WERI-Rb-1 (cell line): Measurements from ENCODE around the gene MKRN2OS.

Experiments used
- DNase-seq: peaks from one replicate; pipeline ENCODE4 v3.0.0-alpha.2; 2020
- H3K27ac ChIP-seq: fragments of 250-450 bp; sonication (Bioruptor Pico); 2 replicates; pipeline ENCODE4 v1.5.1; 2020; ENCODE audit warnings: mild to moderate bottlenecking, moderate library complexity
- H3K27me3 ChIP-seq: fragments of 250-450 bp; sonication (Bioruptor Pico); 2 replicates; pipeline ENCODE4 v1.5.1; 2021; ENCODE audit warnings: mild to moderate bottlenecking, low read depth, moderate library complexity; ENCODE audit not compliant: insufficient read depth, severe bottlenecking
- H3K36me3 ChIP-seq: fragments of 250-450 bp; sonication (Bioruptor Pico); 2 replicates; pipeline ENCODE4 v1.5.1; 2020; ENCODE audit warnings: mild to moderate bottlenecking, moderate library complexity
- H3K4me3 ChIP-seq: 2 replicates; pipeline ENCODE4 v1.5.1; 2011; ENCODE audit warnings: low read depth, mild to moderate bottlenecking, control low read depth, low read length
- H3K9me3 ChIP-seq: fragments of 250-450 bp; sonication (Bioruptor Pico); 2 replicates; pipeline ENCODE4 v1.5.1; 2021; ENCODE audit warnings: mild to moderate bottlenecking, moderate library complexity; ENCODE audit not compliant: severe bottlenecking
- TF ChIP-seq, protein P1 (sequence below): IDR thresholded peaks from 2 replicates; pipeline ENCODE4 v1.5.1; 2011; ENCODE audit warnings: low read depth, mild to moderate bottlenecking, control low read depth, inconsistent platforms, low read length

The MKRN2OS gene

GRCh38 chr3:12561397-12561796, 16.1 kb upstream of the MKRN2OS start:
- TF ChIP-seq, protein P1, sequence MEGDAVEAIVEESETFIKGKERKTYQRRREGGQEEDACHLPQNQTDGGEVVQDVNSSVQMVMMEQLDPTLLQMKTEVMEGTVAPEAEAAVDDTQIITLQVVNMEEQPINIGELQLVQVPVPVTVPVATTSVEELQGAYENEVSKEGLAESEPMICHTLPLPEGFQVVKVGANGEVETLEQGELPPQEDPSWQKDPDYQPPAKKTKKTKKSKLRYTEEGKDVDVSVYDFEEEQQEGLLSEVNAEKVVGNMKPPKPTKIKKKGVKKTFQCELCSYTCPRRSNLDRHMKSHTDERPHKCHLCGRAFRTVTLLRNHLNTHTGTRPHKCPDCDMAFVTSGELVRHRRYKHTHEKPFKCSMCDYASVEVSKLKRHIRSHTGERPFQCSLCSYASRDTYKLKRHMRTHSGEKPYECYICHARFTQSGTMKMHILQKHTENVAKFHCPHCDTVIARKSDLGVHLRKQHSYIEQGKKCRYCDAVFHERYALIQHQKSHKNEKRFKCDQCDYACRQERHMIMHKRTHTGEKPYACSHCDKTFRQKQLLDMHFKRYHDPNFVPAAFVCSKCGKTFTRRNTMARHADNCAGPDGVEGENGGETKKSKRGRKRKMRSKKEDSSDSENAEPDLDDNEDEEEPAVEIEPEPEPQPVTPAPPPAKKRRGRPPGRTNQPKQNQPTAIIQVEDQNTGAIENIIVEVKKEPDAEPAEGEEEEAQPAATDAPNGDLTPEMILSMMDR, result no peak
- DNase-seq, result no peak
- H3K27ac ChIP-seq, result no peak overlapping the region

DNA sequence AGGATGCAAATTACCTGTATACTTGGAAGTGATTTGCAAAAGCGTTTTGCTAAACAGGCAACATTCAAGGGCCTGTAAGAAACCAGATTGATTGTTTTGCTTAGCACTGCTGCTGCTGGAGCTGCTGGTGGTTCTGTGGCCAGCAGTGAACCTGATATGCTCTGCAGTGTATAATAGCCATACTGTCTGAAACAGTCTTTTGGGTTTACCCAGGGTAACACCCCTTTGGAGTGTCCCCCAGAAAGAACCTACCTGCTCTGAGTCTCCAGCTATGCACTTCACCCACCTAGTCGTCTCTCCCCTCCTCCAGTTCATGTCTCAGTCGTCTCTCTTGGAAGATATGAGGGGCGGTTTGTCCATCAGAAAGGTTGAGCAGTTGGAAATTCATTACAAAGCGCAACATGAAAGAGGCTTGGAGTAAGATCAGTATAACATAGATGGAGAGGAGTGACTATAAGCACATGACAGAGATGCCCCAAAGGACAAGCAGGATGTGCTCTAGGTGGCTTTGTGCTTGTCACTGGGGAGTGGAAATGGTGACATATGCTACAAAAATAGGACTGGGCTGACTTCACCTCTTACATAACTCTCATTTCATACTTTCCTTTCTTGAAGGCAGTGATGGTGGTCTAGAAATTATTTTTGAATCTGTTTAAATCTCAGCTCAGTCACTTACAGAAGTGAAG, 15.3 kb upstream of the MKRN2OS start:
- H3K27me3 ChIP-seq, result no peaks in the 10 kb centered on the region
- no peak overlapping the region for H3K4me3 ChIP-seq
- no peaks in the 10 kb centered on the region for H3K36me3 ChIP-seq
- no peaks in the 10 kb centered on the region for H3K9me3 ChIP-seq
- no peak overlapping the region for H3K27ac ChIP-seq
- TF ChIP-seq, protein P1, result no peak
- DNase-seq, result no peak

More at GRCh38 chr3:12561397-12561796, 16.1 kb upstream of the MKRN2OS start:
- no peak overlapping the region for H3K4me3 ChIP-seq
- H3K27me3 ChIP-seq, result no peaks in the 10 kb centered on the region
- H3K36me3 ChIP-seq, result no peaks in the 10 kb centered on the region; the same call in 1 of the 2 replicates
- no peaks in the 10 kb centered on the region for H3K9me3 ChIP-seq

GRCh38 chr3:12559520-12559919, 14.2 kb upstream of the MKRN2OS start:
- Histone ChIP-seq H3K9me3 (no peaks in the 10 kb centered on the region), H3K36me3 (no peaks in the 10 kb centered on the region), H3K27ac (no peak overlapping the region), H3K4me3 (no peak overlapping the region), H3K27me3 (no peaks in the 10 kb centered on the region)
- TF ChIP-seq, protein P1, result no peak
- DNase-seq, result no peak

DNA sequence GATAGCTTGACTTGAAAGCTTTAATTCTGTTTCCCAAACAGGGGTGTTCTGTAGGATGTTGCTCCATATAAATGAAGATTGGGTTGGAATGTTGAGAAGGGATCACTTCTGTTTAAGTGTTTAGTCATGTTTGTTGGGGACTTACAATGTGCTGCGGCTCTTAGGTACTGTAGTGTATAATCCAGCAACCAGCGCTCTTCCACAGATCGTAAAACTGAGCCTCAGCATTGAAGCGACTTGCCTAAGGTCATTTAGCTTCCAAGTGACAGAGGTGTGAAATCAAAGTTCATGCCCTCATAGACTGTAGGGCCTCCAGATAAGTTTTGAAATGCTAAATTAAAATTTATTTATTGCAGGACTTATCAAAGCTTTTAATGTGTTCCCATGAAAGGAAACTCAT, 13.4 kb upstream of the MKRN2OS start:
- TF ChIP-seq, protein P1, result no peak
- no peaks in the 10 kb centered on the region for H3K36me3 ChIP-seq
- no peak overlapping the region for H3K27ac ChIP-seq
- no peaks in the 10 kb centered on the region for H3K9me3 ChIP-seq
- H3K4me3 ChIP-seq, result no peak overlapping the region
- DNase-seq, result no peak
- no peaks in the 10 kb centered on the region for H3K27me3 ChIP-seq

- H3K27me3 ChIP-seq, result no peaks in the 10 kb centered on the region
- no peaks in the 10 kb centered on the region for H3K36me3 ChIP-seq
- DNase-seq, result no peak
- H3K27ac ChIP-seq, result peak overlapping the region; percentile 92
- H3K9me3 ChIP-seq, result no peaks in the 10 kb centered on the region
- TF ChIP-seq, protein P1, result no peak
- H3K4me3 ChIP-seq, result peak overlapping the region; percentile 97
Measured at GRCh38 chr3:12557473-12558100, 12.3 kb upstream of the MKRN2OS start.
